CD4-positive, alpha-beta T cell treated with Interferon gamma for 1 hour (primary cell): ENCODE measurements around the gene POLD2.

Experiments
- DNase-seq: peaks from one replicate; pipeline ENCODE4 v3.0.0-alpha.2; 2020

POLD2 gene

DNA sequence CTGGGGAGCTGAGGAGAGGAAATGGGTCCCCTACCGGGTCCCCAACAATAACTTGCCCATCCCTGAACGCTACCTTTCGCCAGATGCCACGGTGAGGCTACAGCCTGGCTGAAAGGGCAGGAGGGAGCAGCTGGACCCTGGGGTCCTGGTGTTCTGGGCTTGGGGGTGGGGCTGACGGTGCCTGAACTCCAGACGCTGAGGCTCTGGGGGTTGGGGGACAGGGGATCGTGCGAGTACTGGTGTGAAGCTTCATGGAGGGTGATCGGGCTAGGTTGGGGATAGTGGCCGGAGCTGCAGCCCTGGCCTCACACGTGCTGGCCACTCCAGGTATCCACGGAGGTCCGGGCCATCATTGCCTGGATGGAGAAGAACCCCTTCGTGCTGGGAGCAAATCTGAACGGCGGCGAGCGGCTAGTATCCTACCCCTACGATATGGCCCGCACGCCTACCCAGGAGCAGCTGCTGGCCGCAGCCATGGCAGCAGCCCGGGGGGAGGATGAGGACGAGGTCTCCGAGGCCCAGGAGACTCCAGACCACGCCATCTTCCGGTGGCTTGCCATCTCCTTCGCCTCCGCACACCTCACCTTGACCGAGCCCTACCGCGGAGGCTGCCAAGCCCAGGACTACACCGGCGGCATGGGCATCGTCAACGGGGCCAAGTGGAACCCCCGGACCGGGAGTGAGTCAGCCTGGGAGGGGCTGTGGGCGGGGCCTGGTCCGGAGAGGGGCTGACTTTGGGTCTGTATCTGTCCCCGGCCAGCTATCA lies 10.9 kb downstream of the POLD2 start:
- DNase-seq, result no peak

- no peak for DNase-seq
Measured at GRCh38 chr7:44111761-44112160, 11.6 kb downstream of the POLD2 start.

GRCh38 chr7:44110719-44111635 lies 12.4 kb downstream of the POLD2 start:
- DNase-seq, result no peak

DNA sequence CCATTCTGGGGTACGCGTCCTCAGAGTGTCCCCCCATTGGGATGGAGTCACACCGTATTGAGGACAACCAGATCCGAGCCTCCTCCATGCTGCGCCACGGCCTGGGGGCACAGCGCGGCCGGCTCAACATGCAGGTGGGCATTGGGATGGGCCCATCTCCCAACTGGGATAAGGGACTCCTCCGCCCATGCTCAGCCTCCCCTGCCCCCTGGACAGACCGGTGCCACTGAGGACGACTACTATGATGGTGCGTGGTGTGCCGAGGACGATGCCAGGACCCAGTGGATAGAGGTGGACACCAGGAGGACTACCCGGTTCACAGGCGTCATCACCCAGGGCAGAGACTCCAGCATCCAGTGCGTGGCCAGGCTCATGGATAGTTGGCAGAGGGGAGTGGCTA lies 13.4 kb downstream of the POLD2 start:
- no peak for DNase-seq

DNA sequence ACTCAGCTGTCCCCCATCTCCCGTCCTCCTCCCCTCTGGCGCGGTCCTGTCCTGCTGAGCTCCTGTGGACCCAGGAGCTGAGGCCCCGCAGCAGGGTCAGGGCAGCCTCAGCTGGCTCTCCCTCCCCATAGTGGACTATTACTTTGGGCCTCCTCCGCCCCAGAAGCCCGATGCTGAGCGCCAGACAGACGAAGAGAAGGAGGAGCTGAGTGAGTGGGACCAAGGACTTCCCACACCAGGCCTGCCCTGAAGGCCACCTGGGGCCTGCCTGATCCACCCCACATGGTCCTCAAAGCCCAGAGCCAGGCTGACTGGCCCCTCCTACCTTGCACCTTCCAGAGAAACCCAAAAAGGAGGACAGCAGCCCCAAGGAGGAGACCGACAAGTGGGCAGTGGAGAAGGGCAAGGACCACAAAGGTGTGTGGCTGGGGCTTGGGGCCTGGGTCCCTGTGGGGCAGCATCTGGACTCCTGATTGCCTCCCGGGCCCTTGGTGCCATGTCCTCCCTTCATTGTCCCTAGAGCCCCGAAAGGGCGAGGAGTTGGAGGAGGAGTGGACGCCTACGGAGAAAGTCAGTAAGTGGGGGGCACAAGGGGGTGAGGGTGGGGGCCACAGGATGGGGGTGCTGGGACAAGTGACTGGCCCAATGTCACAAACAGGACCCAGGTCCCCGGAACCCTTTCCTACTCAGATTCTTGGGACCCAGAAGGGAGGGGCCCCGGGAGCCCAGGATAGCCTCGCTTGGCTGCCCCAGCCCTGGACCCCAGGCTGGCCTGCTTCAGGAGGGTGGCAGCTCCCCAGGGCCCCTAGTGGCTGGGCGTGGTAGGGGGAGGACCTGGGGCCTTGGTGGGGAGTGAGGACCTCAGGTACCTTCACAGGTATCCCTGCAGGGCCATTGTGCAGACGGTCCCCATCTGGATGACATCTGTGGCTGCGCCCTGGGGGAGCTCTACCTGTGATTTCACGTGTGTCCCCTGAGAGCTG lies 14.3 kb downstream of the POLD2 start:
- DNase-seq, result no peak

DNA sequence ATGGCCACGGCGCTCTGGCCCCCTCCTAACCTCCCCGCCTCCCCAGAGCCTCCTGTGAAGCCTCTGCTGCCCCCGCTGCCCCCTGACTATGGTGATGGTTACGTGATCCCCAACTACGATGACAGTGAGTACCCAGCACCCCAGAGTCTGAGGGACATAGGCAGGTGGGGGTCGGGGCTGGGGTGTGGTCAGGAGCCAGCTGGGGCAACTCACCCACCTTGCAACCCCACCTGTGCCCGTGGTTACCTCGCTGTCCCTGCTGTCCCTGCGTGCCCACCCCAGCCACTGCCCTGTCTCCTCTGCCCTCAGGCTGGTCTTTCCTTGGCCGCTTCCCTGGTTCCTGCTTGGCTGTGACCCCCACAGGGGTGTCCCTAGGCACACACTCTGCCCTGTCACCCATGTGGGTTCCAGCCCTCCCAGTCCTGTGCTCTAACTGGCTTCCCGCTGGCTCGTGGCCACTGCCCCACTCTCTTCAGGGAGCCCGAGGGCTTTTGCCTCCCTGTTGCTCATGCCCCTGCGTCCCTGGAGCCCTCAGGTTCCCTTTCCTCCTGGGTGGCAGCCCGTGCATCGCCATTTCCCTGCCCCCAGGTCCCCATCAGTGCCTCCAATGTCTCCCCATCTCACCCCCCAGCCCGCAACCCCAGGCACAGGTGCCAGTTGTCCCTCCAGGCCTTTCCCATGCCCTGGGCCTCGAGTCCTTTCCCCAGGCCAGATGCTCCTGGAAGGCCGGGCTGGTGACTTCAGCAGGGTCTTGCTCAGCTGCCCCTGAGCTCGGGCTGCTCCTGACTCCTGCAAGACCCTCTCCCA lies 15.2 kb downstream of the POLD2 start:
- no peak for DNase-seq

GRCh38 chr7:44107116-44107960 lies 16.0 kb downstream of the POLD2 start:
- DNase-seq, result no peak

DNA sequence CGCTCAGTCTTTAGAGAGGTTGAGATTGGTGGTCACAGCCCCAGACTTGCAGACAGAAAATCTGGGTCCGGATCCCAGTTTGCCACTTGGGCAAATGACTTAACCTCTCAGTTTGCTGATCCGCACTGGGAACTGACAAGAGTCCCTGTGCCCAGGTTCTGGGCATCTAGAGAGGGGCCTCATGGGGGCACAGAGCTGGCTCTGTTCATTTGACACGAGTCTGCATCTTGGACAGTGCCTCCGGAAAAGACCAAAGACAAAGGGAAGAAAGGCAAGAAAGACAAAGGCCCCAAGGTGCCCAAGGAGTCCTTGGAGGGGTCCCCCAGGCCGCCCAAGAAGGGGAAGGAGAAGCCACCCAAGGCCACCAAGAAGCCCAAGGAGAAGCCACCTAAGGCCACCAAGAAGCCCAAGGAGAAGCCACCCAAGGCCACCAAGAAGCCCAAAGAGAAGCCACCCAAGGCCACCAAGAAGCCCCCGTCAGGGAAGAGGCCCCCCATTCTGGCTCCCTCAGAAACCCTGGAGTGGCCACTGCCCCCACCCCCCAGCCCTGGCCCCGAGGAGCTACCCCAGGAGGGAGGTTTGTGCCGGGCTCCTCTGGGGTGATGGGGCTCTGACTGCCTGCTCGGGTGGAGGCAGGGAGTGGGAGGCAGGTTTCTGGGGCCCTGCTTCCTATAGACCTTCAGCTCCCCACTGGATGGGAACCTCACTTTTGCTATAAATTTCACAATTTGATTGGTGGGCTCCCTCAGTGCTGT lies 16.9 kb downstream of the POLD2 start:
- DNase-seq, result no peak

DNA sequence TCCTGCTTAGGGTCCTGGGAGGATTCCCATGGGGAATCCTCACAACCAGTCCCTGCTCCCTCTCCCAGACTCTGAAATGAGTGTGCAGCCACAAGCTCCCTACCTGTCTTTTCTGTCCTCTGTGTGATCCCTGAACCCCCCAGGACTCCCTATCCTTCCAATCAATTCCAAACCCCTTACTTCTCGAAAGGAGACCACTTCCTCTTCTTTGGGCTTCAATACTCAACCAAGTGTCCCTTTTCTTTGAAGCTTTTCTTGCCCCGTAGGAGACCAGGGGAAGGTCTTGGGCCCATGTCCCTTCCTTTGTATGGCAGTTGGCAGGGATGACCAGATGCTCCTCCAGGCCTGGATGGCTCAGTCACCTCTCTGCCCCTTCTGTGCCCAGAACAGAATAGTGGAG lies 17.5 kb downstream of the POLD2 start:
- DNase-seq, result no peak

DNA sequence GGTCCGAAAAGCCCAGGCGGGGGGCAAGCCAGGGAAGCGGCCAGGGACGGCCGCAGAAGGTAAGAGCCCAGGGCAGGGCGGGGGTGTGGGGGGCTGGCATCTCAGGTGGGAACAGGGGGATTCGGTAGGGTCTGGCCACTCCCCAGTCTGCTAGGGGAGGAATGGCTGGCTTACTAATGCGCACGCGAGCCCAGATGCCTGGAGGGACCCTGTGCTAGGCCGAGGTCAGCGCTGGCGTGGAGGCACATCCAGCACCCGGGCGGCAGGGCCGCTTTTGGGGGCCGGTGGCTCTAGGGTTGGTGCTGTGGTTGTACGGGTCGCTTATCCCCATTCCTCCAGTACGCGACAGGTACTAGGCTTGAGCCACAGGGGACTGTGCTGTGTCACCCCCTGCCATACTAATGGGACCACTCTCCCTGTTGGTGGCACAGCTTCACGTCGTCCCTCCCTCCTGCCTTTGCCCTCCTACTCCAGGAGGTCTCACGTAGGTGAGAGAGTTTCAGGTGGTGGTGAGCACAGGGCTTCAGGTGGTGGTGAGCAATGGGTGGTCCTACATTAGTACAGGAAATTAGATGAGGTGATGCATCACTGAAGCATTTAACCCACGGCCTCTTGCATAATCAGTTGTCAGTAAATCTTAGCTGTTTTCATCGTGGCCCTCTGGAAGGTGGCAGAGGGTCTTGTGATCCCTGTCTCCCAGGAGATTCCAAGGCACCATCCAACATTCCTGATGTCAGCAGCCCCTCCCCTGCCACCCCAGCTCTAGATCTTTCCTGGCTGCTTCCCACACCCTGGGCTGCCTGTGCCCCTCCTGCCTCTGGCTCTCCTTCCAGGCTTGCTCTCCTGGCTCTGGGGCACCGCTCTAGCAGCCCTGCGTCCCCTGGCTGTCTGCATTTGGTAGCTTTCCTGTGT lies 18.2 kb downstream of the POLD2 start:
- DNase-seq, result no peak

- DNase-seq, result peak; percentile 39
Measured at GRCh38 chr7:44103923-44104859, 19.2 kb downstream of the POLD2 start, which contains the start of gene AEBP1. TSS of gene AEBP1 (plus strand) at chr7:44104345. CDS start at chr7:44104666, 321 bp downstream.

DNA sequence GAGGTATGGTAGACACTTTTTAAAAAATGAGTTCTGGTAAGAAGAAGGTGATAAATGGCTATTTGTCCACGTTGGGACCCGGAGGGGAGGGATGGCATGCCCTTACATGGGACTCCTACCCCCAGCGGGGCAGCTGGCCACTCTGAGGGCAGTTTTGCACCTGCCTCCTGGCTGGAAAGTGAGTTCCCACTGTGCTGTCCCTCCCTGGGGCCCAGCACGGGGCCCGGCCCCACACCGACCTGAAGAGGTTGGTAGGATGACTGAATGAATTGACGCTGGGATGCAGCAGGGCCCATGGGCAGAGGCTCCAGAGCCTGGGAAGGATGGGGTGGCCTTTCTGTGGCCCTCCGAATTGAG lies 19.8 kb downstream of the POLD2 start:
- DNase-seq, result no peak

DNA sequence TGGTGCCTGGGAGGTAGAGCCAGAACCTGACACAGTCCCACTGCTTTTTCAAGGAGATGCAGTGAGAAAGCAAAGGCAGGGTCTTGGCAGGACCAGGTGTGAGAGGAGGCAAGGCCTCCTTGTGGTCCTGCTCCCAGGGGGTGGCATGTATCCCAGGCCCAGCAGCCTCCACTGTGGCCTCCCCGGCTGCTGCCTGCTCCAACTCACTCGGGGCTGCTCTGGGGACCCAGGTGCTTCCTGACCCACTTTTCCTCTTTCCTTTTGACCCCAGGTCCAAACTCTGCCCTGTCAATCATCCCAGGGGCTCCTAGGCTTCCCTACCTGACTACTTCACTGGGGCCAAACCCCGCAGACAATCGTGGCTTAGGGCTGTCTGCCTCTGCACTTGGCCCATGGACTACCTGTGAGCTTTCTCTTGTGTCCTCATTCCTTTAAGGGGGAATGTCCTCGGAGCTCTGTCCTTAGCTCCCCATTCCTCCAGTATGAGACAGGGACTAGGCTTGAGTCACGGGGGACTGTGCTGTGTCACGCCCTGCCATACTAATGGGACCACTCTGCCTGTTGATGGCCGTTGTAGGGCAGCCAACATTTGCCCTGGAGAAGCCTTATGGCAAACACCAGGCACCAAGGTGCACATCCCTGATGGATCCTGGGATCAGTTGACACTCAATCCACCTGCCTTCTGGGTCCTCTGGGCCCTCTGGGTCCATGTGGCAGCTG lies 20.3 kb downstream of the POLD2 start:
- no peak for DNase-seq

DNA sequence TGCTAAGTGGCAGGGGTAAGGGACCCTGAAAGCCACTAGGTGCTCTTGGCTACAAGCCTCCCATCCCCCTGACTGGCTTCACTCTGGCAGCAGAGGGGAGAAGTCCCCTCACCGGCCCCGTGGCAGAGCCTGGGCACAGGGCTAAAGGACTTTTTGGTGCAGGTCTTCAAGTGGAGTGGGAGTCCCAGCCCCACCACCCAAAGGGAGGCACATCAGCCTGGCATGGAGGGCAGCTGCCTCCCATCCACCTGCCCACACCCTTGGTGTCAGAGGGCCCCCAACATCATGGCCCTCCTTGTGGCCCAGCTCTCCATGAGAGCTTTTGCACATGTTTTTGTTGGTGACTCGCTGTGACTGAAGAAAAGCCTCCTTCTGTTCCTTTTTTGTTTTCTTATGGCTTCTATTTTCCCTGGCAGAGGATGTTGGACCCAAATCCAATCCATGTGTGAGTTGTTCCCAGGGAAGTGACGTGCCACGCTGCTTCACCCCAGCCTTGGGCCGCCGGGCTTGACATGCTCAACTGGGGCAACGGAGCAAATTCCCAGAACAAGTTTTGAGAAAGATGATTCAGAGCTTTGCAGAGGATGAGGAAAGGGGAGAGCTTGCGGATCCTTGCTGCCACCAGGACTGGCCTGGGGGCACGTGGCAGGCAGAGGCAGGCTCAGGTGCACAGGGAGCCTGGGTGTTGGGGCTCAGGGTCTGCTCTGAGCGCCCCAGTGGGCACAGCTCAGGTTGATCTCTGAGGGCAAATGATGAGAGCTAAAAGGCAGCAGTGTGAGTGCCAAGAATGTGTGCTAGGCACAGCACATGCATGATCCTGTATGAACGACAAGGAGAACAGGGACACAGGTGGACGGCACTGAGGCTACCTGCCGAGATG lies 21.1 kb downstream of the POLD2 start:
- no peak for DNase-seq

DNA sequence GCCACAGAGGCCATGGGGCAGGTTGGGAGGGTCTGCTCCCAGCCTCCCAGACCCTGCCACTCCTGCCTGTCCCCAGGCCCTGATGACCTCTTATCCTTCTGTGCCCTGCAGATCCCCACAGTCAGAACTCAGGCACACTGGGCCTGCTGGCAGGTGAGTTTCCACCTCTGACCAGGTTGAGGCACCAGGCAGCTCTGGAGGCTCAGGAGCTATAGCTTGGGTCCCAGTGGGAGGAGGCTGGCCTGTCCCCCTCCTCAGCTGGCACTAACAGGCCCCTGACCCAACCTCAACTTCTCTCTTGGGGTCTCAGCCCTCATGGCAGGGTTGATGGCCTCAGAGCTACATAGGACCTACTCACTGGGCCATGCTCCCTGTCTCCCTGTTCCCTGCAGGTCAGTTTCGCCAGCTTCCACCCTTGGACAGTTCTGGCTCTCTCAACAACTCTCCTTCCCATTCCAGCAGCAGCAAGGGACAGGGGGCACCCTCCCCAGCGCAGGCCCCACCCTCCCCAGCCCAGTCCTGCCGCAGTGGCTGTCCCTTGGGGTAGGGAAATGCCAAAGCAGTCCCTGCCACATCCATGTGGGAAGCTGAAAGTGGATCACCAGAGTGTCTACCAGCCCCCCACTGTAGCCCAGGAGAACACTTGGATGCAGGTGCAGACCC lies 21.9 kb downstream of the POLD2 start:
- no peak for DNase-seq
